SK-N-DZ (cell line): ENCODE measurements around the gene CD99.
"Not testable (repeated sequence)": the region's sequence is repeated elsewhere in the genome, so short reads cannot be mapped to it uniquely, and the experiment has no call there.

Experiments used
- DNase-seq: peaks from one replicate; pipeline ENCODE4 v3.0.0-alpha.2; 2015; ENCODE audit warnings: low spot score

The CD99 gene

DNA sequence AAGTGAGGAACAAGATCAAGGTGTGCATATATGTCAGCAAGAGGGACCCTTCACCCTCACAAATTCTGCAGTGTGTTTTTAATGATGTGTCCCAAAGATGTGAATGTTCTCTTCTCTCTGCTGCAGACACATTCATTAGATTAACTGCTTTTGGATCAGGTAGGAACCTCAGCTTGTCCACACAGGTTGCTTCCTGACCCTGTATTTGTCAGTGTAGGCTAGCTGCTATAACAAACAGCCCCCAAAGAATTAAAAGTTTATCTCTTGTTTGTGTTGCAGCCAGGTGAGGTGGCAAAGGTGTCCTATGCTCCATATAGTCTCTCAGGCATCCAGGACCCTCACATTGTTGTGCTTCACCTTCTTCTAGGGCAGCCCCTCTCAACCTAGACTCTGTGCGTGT lies 78.5 kb downstream of the CD99 start:
- no peak for DNase-seq

DNA sequence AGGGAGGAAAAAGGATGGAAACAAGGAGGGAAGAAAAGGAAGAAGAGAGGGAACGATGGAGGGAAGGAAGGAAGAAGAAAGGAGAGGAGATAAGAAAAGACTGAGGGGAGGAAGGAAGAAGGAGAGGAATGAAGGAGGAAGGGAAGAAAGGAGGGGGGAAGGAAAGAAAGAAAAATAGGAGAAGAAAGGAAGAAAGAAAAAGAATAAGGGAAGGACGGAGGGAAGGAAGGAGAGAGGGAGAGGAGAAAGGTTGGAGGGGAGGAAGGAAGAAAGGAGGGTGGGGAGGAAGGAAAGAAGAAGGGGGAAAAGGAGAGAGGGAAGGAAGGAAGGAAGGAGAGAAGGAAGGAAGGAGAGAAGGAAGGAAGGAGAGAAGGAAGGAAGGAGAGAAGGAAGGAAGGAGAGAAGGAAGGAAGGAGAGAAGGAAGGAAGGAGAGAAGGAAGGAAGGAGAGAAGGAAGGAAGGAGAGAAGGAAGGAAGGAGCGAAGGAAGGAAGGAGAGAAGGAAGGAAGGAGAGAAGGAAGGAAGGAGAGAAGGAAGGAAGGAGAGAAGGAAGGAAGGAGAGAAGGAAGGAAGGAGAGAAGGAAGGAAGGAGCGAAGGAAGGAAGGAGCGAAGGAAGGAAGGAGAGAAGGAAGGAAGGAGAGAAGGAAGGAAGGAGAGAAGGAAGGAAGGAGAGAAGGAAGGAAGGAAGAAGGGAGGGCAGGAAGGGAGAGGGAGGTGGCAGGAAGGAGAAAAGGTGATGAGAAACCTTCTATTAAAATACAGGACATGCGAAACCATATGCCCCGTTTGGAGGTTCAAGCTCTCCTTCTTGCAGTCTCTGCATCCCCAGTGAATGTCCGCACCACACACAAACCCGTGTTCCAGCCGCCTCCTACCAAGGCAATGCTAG lies 82.3 kb downstream of the CD99 start:
- DNase-seq, result not testable (repeated sequence)

DNA sequence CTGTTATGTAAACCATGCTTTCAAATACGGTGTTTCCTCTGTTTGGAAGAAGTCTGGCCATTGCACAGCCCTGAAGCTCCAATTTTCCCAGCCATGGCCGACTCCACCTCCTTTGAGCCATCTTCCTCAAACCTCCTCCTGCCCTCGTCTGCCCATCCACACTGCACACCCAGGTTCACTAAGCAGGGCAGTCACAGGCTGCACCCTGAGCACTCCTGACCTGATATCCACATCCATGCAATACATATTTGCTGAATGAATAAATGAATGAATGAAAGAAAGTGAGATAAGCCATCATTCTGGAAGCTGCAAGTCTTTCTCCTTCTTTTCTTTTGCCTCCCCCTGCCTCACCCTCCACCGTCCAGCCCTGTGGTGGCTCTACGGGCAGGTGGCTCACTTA lies 83.0 kb downstream of the CD99 start:
- no peak for DNase-seq

DNA sequence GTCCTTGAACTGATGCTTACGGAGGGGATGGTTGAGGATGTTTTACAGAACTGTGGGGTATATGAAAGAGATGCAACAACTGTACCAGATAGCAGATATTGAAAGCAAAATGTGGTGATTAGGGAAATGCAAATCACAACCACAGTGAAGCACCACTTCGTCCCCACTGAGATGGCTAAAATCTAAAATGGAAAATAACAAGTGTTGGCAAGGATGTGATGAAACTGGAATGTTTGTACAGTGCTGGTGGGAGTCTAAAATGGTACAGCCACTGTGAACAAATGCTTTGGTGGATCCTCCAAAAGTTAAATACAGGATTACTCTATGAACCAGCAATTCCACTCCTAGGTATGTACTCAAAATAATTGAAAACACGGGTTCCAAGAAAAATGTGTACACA lies 83.7 kb downstream of the CD99 start:
- no peak for DNase-seq

DNA sequence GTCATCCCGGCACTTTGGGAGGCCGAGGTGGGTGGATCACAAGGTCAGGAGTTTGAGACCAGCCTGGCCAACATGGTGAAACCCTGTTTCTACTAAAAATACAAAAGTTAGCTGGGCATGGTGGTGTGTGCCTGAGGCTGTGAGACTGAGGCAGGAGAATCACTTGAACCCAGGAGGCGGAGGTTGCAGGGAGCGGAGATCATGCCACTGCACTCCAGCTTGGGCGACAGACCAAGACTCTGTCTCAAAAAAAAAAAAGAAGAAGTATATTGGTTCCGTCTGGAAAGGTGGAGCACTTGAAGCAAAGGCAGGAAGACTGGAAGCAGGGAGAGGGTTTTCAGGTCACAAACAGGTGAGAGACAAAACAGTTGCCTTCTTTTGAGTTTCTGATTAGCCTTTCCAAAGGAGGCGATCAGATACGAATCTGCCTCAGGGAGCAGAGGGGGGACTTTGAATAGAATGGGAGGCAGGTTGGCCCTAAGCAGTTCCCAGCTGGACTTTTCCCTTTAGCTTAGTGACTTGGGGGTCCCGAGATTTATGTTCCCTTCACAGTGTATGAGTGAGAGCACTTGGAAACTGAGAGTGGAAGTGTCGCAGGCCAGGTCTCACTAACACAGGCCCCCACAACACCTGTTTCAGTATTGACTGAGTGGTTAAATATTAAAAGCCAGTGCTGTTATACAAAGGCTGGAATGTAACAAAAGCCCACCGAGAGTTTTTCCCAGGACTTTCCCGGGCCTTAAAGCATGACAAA lies 89.6 kb downstream of the CD99 start:
- not testable (repeated sequence) for DNase-seq

DNA sequence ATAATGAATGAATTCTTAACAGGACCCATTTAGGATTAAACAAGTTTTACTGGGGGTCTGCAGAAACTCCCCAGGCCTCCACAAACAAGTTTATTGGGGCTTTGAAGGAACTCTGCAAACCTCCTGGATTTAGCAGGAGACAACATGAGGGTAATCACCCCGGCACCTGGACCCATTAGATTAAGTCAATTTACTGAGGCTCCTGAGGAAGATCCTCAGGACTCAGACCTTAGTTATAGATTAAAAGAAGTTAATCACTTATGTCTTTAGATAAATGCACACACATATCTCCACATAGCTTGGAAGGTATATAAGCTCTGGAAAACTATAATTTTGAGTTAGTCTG lies 90.1 kb downstream of the CD99 start:
- DNase-seq, result no peak

DNA sequence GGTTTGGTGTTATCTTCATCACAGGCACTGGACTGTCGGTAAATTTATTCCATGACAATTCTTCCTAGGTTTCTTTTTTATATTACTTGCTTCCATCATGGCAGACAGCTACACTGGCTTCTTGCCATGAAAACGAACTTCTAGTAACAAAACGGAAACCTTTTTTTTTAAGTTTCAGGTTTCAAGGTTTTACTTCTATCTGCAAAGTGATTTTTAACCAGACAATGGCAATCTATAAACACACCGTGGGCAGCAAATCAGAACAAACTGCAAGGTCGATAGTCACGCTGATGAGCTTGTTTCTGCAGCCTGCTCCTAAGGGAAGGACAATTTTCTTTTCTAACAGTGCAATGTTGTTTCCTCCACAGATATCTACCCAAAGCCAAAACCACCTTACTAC lies 90.6 kb downstream of the CD99 start:
- no peak for DNase-seq

DNA sequence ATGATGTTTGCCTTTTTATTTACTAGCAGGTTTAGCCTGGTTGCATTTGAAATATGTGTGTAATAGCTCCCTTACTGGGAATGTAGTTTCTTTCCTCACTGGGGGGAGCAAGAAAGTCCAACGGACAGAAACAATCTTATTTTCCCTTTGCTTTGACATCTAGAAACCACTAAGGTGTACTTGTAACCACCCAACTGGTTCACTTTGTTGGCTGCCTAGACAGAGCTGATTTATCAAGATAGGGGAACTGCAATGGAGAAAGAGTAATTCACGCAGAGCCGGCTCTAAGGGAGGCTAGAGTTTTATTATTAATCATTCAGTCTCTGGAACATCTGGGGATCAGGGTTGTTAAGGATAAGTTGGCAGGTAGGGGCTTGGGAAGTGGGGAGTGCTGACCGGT lies 91.1 kb downstream of the CD99 start:
- no peak for DNase-seq

DNA sequence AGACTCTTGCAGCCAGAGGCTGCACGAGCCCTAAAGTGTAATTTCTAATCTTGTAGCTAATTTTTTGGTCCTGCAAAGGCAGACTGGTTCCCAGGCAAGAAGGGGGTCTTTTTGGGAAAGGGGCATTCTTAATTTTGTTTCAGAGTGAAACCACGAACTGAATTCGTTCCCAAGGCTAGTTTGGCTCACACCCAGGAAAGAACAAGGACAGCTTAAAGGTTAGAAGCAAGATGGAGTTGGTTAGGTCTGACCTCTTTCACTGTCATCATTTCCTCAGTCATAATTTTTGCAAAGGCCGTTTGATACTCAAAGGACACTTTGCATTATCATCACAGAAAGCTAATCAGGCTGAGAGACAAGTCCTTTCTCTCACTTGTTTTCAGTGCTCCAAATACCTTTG lies 91.7 kb downstream of the CD99 start:
- DNase-seq, result no peak

DNA sequence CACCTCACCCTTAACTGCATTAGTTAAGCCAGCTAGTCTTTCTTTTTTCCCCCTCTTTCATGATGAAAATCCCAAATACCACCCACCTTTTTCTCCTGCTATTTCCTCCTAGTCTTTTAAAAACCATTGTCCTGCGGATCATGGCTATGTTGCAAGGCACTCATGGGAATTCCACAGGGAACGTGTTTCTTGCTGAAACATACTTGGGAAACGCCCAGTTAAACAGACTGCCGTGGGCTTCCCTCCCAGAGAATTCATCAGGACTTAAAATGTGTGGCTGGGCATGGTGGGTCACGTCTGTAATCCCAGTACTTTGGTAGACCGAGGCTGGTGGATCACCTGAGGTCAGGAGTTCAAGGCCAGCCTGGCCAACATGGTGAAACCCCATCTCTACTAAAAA lies 92.9 kb downstream of the CD99 start:
- DNase-seq, result no peak

DNA sequence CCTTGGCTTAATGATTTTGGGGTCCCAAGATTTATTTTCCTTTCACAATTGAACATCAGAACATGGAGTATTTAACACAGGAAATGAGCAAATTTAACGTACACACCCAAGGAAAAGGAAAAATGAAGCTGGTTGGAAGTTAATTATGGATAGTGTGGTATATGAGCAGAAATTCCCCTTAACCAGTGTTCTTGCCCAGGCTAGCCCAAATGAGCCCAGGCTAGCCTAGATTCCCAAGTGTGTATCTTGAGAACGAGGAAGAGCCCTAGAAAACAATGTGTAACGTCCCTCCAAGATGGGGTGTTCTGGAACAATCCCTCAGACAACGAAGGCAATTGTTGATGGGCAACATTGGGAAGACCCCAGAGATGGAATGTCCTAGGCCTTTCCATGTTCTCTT lies 94.4 kb downstream of the CD99 start:
- no peak for DNase-seq

DNA sequence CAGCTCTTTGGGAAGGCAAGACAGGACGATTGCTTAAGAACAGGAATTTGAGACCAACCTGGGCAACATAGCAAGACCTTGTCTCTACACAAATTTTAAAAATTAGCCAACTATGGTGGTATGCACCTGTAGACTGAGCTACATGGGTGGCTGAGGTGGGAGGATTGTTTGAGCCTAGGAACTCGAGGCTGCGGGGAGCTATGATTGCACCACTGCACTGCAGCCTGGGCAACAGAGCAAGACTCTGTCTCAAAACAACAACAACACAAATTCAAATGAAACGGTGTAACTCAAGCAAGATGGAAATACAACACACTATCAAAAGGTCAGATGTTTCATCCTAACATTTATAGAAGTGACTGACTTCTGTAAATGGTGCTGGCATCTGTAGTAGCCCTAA lies 97.9 kb downstream of the CD99 start:
- DNase-seq, result no peak

DNA sequence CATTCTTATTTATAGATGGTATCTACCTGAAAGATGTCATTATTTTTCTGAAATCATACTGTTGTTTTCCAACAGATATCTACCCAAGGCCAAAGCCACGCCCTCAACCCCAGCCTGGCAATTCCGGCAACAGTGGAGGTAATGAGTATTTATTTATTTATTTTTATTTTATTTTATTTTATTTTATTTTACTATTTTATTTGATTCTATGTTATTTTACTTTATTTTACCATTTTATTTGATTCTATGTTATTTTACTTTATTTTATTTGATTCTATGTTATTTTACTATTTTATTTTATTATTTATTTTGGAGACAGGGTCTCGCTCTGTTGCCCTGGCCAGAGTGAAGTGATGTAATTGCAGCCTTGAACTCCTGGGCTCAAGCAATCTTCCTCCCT lies 98.5 kb downstream of the CD99 start:
- DNase-seq, result no peak
